HCT116 (cell line): ENCODE data around the gene NT5C3A. TPM values are rescaled to one million over a fixed set of nuclear protein-coding genes. Genes with fewer than 3 reads are reported as not detected.
"Not testable (repeated sequence)": the region's sequence is repeated elsewhere in the genome, so short reads cannot be mapped to it uniquely, and the experiment has no call there.

Experiments used
- ATAC-seq: fragments of 200-7000 bp; cut with Tn5 transposase; 2 replicates; pipeline ENCODE4 v1.9.1; 2020; ENCODE audit warnings: mild to moderate bottlenecking, moderate library complexity
- BruUV-seq: library from RNA; stranded (reverse); fragments of 400-500 nt; replicated peaks from 2 replicates; lab custom pipeline; 2021; lab: Mats Ljungman, UMichigan
- CTCF ChIA-PET: fragments of 300-600 bp; sonication (Branson Sonifier 250); formaldehyde crosslinking; loops from one replicate; lab custom pipeline; 2021; ENCODE audit warnings: antibody characterized with exemption; lab: Charles Lee
- POLR2A ChIA-PET: fragments of 300-600, 350-600 bp; sonication (Branson Sonifier 250); formaldehyde crosslinking; loops from one replicate; lab custom pipeline; 2021; ENCODE audit warnings: antibody characterized with exemption; lab: Charles Lee
- RAD21 ChIA-PET, 2 experiments: fragments of 300-600 bp; sonication (Branson Sonifier 250); formaldehyde crosslinking; loops; one replicate each; lab custom pipeline; 2023; ENCODE audit warnings: low total read pairs in 2 of 2; ENCODE audit not compliant: uncharacterized antibody in 2 of 2, unreplicated experiment in 2 of 2, low non-redundant PET in 1 of 2; lab: Charles Lee
- DNase-seq: peaks from one replicate; pipeline ENCODE4 v3.0.0-alpha.2; 2010; ENCODE audit warnings: low read depth, low spot score
- H2AFZ ChIP-seq: fragments of 200-600 bp; shearing (Covaris generic), sonication (generic); 2 replicates; pipeline ENCODE4 v1.6.1; 2017; ENCODE audit warnings: low read depth, mixed run types, mixed read lengths, antibody characterized with exemption, low read length; ENCODE audit not compliant: poor library complexity, severe bottlenecking
- H3K27ac ChIP-seq: 2 replicates; pipeline ENCODE4 v1.5.1; 2012; ENCODE audit warnings: low read depth, low read length
- H3K27me3 ChIP-seq: fragments of 200-600 bp; sonication (generic); 2 replicates; pipeline ENCODE4 v1.6.1; 2016; ENCODE audit warnings: mixed run types, low read length, mixed read lengths; ENCODE audit not compliant: insufficient read depth
- H3K36me3 ChIP-seq, 2 experiments: fragments of 200-500 bp in 1 of 2; fragments of 200-600 bp in 1 of 2; sonication (Bioruptor generic) in 1 of 2; sonication (generic) in 1 of 2; 2 replicates each; pipeline versions ENCODE4 v1.5.1 to v1.6.1; 2014 to 2016; ENCODE audit warnings: low read length in 2 of 2, inconsistent platforms in 1 of 2, mixed read lengths in 1 of 2, mixed run types in 1 of 2; ENCODE audit not compliant: insufficient read depth in 2 of 2, control insufficient read depth in 1 of 2
- H3K4me1 ChIP-seq, 2 experiments: fragments of 200-600 bp in 1 of 2; sonication (generic) in 1 of 2; 2 replicates each; pipeline versions ENCODE4 v1.5.1 to v1.6.1; 2012 to 2017; ENCODE audit warnings: low read length in 2 of 2, inconsistent platforms in 1 of 2, mild to moderate bottlenecking in 1 of 2, mixed read lengths in 1 of 2, mixed run types in 1 of 2, moderate library complexity in 1 of 2; ENCODE audit not compliant: insufficient read depth in 2 of 2, control insufficient read depth in 1 of 2
- H3K4me2 ChIP-seq: fragments of 200-600 bp; sonication (generic); 2 replicates; pipeline ENCODE4 v1.6.1; 2017; ENCODE audit warnings: mixed run types, low read length, mixed read lengths
- H3K4me3 ChIP-seq, 2 experiments: fragments of 200-600 bp in 1 of 2; sonication (generic) in 1 of 2; replicated peaks in 1 of 2; 2 replicates each; pipeline ENCODE4 v1.5.1; 2011 to 2016; ENCODE audit warnings: low read length in 2 of 2, control low read depth in 1 of 2, low read depth in 1 of 2, mild to moderate bottlenecking in 1 of 2, mixed read lengths in 1 of 2, mixed run types in 1 of 2
- H3K79me2 ChIP-seq: fragments of 200-600 bp; sonication (generic); 2 replicates; pipeline ENCODE4 v1.6.1; 2017; ENCODE audit warnings: mild to moderate bottlenecking, mixed run types, low read length, moderate library complexity, mixed read lengths; ENCODE audit not compliant: insufficient read depth
- H3K9ac ChIP-seq: fragments of 200-600 bp; sonication (generic); 2 replicates; pipeline ENCODE4 v1.6.1; 2016; ENCODE audit warnings: low read length, mixed read lengths
- H3K9me2 ChIP-seq: fragments of 200-600 bp; sonication (generic), shearing (Covaris generic); 2 replicates; pipeline ENCODE4 v1.6.1; 2017; ENCODE audit warnings: mixed run types, mild to moderate bottlenecking, moderate library complexity; ENCODE audit not compliant: insufficient read depth
- H3K9me3 ChIP-seq, 2 experiments: fragments of 200-500 bp in 1 of 2; fragments of 200-600 bp in 1 of 2; sonication (Bioruptor generic) in 1 of 2; sonication (generic) in 1 of 2; 2 replicates each; pipeline ENCODE4 v1.6.1; 2014 to 2017; ENCODE audit warnings: low read length in 2 of 2, mixed read lengths in 2 of 2, inconsistent platforms in 1 of 2, low read depth in 1 of 2, mild to moderate bottlenecking in 1 of 2, mixed run types in 1 of 2, moderate library complexity in 1 of 2; ENCODE audit not compliant: control insufficient read depth in 1 of 2, insufficient read depth in 1 of 2
- H4K20me1 ChIP-seq: fragments of 200-600 bp; sonication (generic), shearing (Covaris generic); 2 replicates; pipeline ENCODE4 v1.6.1; 2017; ENCODE audit warnings: mixed run types, mild to moderate bottlenecking, moderate library complexity; ENCODE audit not compliant: insufficient read depth
- intact Hi-C: fragments of 100-400 bp; cut with micrococcal nuclease; formaldehyde crosslinking; loops from 2 replicates; pipeline ENCODE4 v1.10.0; 2022
- total RNA-seq: library from RNA; stranded (reverse); gene quantifications from one replicate; pipeline ENCODE4 v1.2.1, GENCODE V29; 2021; ENCODE audit not compliant: unreplicated experiment

Gene NT5C3A
- total RNA-seq, 1 experiment from 2014 or later = 32.5 TPM

DNA sequence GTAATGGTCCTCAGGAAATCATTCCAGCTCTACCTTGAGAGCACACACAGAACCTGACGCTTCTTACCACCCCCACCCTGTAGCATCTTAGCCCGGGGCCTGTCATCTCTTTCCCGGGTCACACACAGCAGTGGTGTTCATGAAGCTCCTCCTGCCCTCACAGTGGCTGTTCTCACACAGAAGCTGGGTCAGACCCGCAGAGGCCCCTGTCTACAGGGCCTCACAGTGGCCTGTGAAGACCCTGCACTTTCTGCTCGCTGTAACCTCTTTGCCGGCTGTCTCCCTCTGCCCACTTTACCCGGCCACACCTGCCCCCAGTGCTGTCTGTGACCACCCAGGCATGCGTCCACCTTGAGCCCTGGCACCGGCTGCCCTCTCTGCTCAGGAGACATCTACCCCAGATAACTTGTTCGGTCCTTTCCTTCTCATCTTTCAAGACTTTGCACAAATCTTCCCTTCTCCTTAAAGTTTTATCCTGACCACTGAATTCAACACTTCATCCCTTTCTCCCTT is 58.4 kb downstream of the NT5C3A start:
- H3K27me3 ChIP-seq, BruUV-seq, H3K9ac ChIP-seq, H2AFZ ChIP-seq, H3K27ac ChIP-seq, H3K36me3 ChIP-seq, POLR2A ChIA-PET, ATAC-seq, H3K9me2 ChIP-seq, H3K79me2 ChIP-seq, RAD21 ChIA-PET, H3K4me2 ChIP-seq, H4K20me1 ChIP-seq, H3K4me1 ChIP-seq, CTCF ChIA-PET, H3K4me3 ChIP-seq, H3K9me3 ChIP-seq, intact Hi-C loops, DNase-seq: not testable (repeated sequence)

DNA sequence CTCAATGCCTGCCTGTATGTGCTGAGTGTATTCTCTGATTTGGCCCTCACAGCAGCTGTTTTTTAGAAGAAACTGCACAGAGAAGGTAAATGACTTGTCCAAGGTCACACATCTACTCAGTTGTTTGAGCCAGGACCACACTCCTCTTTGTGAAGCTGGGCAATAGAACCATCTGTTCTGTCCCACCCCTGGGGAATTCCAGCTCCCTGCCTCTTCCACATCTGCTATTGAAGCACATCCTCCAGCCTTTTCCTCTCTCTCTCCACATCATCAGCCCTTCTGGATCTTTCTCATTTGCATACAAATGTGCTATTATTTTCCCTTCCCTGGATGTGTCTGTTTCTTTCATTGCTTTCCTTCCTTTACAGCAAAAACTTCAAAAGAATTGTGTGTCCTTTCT is 59.5 kb downstream of the NT5C3A start:
- BruUV-seq = not testable (repeated sequence)

DNA sequence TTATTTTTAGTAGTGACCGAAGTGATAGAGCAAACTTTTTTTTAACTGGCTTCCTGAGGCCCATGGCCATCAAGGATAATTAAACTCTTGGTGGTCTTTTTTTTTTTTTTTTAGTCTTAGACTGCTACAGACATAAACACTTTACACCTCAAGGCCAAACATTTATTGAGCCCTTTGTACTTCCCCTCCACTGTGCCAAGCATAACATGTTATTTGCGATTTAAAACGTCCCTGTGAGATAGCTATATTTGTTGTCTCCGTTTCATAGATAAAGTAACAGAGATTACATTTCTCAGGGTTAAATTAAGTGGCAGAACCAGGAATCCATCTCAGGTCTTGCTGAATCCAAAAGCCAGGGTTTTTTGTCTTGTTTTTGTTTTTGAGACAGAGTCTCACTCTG is 63.2 kb downstream of the NT5C3A start:
- intact Hi-C loops, ATAC-seq, H3K9me2 ChIP-seq: not testable (repeated sequence)

More for the DNA sequence above, 59.5 kb downstream of the NT5C3A start:
- RAD21 ChIA-PET, H3K9me2 ChIP-seq, ATAC-seq, H3K4me3 ChIP-seq, H3K9ac ChIP-seq, H3K4me2 ChIP-seq, H3K9me3 ChIP-seq, DNase-seq, H3K79me2 ChIP-seq, CTCF ChIA-PET, H3K27me3 ChIP-seq, H2AFZ ChIP-seq, POLR2A ChIA-PET, intact Hi-C loops, H3K27ac ChIP-seq, H4K20me1 ChIP-seq, H3K36me3 ChIP-seq, H3K4me1 ChIP-seq: not testable (repeated sequence)

DNA sequence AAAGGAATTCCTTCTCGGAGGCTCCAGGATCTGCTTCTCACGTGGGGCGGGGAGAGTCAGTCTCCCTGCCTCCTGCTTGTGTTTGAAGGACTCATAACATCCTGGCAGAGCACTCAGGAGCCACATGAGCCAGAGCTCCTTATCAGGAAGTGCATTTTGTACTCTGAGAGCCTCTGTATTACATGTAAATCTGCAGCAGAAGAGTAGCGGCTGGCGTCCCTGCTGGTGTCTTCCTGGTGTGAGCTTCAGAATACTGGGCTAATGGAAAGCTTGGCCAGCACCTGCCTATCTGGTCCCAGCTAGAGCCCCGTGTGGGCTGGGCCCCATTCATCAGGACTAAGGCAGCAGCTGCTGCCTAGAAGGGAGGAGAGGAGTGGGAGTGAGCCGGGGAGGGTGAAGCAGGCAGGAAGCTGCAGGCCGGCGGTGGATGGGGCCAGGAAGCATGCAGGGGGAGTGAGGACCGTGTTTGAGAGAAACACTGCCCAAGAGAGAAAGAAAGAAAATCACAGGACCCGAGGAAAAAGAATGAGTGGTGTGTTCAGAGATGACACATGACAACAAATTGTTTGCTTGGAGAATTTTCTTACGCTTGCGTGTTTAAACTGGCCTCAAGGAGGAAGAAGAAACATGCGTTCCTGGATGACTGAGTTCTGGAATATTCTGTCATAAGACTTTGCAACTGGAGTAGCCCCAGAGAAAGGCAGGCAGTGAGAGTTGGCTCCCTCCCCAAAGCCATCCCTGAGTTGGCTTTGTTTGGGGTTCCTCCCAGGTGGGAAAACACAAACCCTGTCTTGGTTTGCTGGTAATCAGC is 64.0 kb downstream of the NT5C3A start:
- RAD21 ChIA-PET, H3K9me3 ChIP-seq, intact Hi-C loops, H3K9ac ChIP-seq, BruUV-seq, H3K36me3 ChIP-seq, H3K4me3 ChIP-seq, H4K20me1 ChIP-seq, H3K4me2 ChIP-seq, POLR2A ChIA-PET, H2AFZ ChIP-seq, H3K79me2 ChIP-seq, H3K9me2 ChIP-seq, CTCF ChIA-PET, H3K27me3 ChIP-seq, H3K27ac ChIP-seq, ATAC-seq, H3K4me1 ChIP-seq, DNase-seq: not testable (repeated sequence)

More for the DNA sequence above, 63.2 kb downstream of the NT5C3A start:
- RAD21 ChIA-PET, H3K4me2 ChIP-seq, H2AFZ ChIP-seq, H3K79me2 ChIP-seq, H3K4me3 ChIP-seq, H3K27me3 ChIP-seq, POLR2A ChIA-PET, H4K20me1 ChIP-seq, H3K9me3 ChIP-seq, BruUV-seq, H3K36me3 ChIP-seq, H3K9ac ChIP-seq, H3K4me1 ChIP-seq, H3K27ac ChIP-seq, DNase-seq, CTCF ChIA-PET: not testable (repeated sequence)
